Transverse colon (tissue), 4 donors: ENCODE measurements around the gene SP2. TPM values are rescaled to one million over a fixed set of nuclear protein-coding genes. Genes with fewer than 3 reads are reported as not detected.

Experiments used
- DNase-seq: peaks from one replicate; pipeline ENCODE4 v3.0.0-alpha.2; 2019
- H3K27ac ChIP-seq, 4 donors: fragments of 200-600 bp; sonication (generic); 2 replicates each; pipeline ENCODE4 v1.5.1; 2016 to 2018; ENCODE audit warnings: inconsistent platforms in 4 of 4
- H3K27me3 ChIP-seq: fragments of 200-600 bp; sonication (generic); 2 replicates; pipeline ENCODE4 v1.5.1; 2017; ENCODE audit warnings: inconsistent platforms
- H3K36me3 ChIP-seq, 4 donors: fragments of 200-600 bp; sonication (generic); 2 replicates each; pipeline ENCODE4 v1.5.1; 2017 to 2019; ENCODE audit warnings: inconsistent platforms in 4 of 4
- H3K4me1 ChIP-seq, 4 donors: fragments of 200-600 bp; sonication (generic); 2 replicates each; pipeline ENCODE4 v1.5.1; 2017 to 2020; ENCODE audit warnings: inconsistent platforms in 4 of 4
- H3K4me3 ChIP-seq, 4 donors: fragments of 200-600 bp; sonication (generic); 1 replicate in 1 of 4; 2 replicates in 3 of 4; pipeline versions ENCODE4 v1.5.1 to v1.6.1; 2017 to 2019; ENCODE audit warnings: inconsistent platforms in 4 of 4
- H3K9me3 ChIP-seq, 2 donors: fragments of 200-600 bp; sonication (generic); 2 replicates each; pipeline ENCODE4 v1.5.1; 2017 to 2019; ENCODE audit warnings: inconsistent platforms in 2 of 2
- EP300 ChIP-seq: sonication (generic); formaldehyde crosslinking; IDR thresholded peaks from one replicate; pipeline ENCODE4 v1.6.1; 2017; ENCODE audit warnings: antibody characterized with exemption, low read depth
- POLR2A ChIP-seq: fragments of 450-650 bp; IDR thresholded peaks from one replicate; pipeline ENCODE4 v1.6.1; 2016; ENCODE audit warnings: antibody characterized with exemption, mild to moderate bottlenecking, moderate library complexity
- POLR2AphosphoS5 ChIP-seq, 3 donors: sonication (generic); formaldehyde crosslinking; IDR thresholded peaks; one replicate each; pipeline ENCODE4 v1.6.1; 2016; ENCODE audit warnings: antibody characterized with exemption in 3 of 3
- WGBS, 2 donors: methylation state at CpG; one replicate each; pipeline ENCODE4 v1.1.5; 2018; ENCODE audit warnings: low coverage in 1 of 2; 5-methylcytosine and 5-hydroxymethylcytosine counted together
- in situ Hi-C, 4 donors: fragments of 200-750 bp; cut with MboI; loops; one replicate each; pipeline versions ENCODE4 v1.15.0 to v1.15.1; 2017; ENCODE audit warnings: low sequenced_read_pairs in 3 of 4, low pct_ligation_motif_present in 1 of 4, low pct_unique_long_range_greater_than_20kb in 1 of 4
- intact Hi-C: fragments of 100-400 bp; cut with DNase I; formaldehyde crosslinking; loops from one replicate; pipeline ENCODE4 v1.15.1; 2023; ENCODE audit warnings: low total_unique reads
- total RNA-seq, 4 donors: library from RNA; depleted of rRNA; stranded (reverse); fragments of >200 nt; gene quantifications; one replicate each; pipeline ENCODE4 v1.1.0, GENCODE V29; 2016
- TF ChIP-seq, protein P1 (sequence below), 5 experiments: fragments of 200-600 bp in 3 of 5; fragments of 450-650 bp in 2 of 5; sonication (generic) in 3 of 5; IDR thresholded peaks; 1 replicate in 2 of 5; 2 replicates in 3 of 5; pipeline ENCODE4 v1.5.1; 2016 to 2017; ENCODE audit warnings: antibody characterized with exemption in 5 of 5, inconsistent platforms in 3 of 5, mild to moderate bottlenecking in 2 of 5, moderate library complexity in 1 of 5

Gene SP2
- total RNA-seq, 4 donors from 2014 or later = 8.3 to 22.1 (median 17.4) TPM

DNA sequence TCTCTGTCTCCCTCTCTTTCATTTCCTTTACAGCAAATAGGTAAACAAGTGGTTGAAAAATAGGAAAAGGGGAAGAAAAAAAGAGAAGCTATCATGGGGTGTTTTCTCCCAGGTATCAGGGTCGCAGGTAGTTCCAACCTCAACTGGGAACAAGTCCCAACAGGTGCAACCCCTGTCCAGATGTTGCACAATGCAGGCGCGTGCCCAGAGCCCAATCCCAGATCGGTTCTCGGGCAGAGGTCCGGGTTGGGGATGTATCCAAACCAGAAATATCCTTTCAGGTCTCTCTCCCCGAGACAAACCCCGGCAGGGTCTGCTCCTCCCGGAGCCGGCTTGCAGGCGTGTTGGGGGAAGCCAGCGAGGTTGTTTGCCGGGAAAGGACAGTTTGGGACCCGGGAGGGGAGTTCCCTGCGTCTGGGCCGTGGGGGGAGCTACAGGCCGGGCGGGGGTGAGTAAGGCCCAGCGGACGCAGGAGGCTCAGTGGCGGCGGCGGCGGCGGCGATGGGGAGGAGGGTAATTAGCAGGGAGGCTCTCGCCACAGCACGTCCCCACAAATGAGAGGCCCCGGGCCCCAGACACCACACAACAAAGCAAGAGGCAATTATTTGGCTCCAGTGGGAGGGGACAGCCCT is 23.9 kb upstream of the SP2 start:
- H3K4me1 ChIP-seq = no peaks in the 10 kb centered on the region
- intact Hi-C loops = no loop called here
- H3K27ac ChIP-seq = no peak overlapping the region
- no peak for DNase-seq
- no peaks in the 10 kb centered on the region for H3K9me3 ChIP-seq
- TF ChIP-seq EP300 (no peak), POLR2A (no peak), POLR2AphosphoS5 (IDR thresholded peaks at IDR 0.05) (no peak)
- TF ChIP-seq, protein P1, sequence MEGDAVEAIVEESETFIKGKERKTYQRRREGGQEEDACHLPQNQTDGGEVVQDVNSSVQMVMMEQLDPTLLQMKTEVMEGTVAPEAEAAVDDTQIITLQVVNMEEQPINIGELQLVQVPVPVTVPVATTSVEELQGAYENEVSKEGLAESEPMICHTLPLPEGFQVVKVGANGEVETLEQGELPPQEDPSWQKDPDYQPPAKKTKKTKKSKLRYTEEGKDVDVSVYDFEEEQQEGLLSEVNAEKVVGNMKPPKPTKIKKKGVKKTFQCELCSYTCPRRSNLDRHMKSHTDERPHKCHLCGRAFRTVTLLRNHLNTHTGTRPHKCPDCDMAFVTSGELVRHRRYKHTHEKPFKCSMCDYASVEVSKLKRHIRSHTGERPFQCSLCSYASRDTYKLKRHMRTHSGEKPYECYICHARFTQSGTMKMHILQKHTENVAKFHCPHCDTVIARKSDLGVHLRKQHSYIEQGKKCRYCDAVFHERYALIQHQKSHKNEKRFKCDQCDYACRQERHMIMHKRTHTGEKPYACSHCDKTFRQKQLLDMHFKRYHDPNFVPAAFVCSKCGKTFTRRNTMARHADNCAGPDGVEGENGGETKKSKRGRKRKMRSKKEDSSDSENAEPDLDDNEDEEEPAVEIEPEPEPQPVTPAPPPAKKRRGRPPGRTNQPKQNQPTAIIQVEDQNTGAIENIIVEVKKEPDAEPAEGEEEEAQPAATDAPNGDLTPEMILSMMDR (IDR thresholded peaks at IDR 0.05) = no peak
- in situ Hi-C loops = no loop called here
- 62% methylated on average over 22 of the region's 29 CpGs; no CpG with 5 or more reads in 1 of the 2 donors for WGBS, 2 donors
- H3K27me3 ChIP-seq = peaks cover 66% of the 10 kb centered on the region
- no peak overlapping the region for H3K4me3 ChIP-seq
- no peaks in the 10 kb centered on the region for H3K36me3 ChIP-seq

DNA sequence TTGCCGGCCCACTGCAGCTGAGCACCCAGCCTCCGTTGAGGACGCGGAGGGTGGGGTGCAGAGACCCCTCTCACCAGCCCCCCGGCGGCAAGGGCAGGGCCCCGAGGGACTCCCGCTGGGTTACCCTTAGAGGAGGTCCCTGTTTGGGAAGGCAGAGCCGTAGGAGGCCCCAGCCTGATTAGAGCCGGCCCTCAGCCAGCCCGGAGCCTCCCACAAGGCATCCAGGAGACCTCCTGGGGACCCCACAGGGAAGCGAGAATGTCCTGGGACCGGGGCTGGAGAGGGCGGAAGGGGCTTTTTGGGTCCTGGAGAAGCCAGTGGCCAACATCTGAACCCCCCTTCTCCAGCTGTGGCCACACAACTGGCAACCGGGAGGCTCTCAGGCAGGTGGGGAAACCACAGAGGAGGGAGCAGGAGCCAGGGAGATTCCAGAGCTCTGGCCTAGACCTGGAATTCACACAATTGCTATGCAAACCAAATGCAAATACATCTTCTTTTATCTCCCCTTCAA is 23.3 kb upstream of the SP2 start:
- Histone ChIP-seq H3K4me3 (no peak overlapping the region), H3K27me3 (peaks cover 71% of the 10 kb centered on the region), H3K4me1 (no peaks in the 10 kb centered on the region), H3K9me3 (no peaks in the 10 kb centered on the region), H3K27ac (no peak overlapping the region), H3K36me3 (no peaks in the 10 kb centered on the region)
- WGBS, 2 donors = 65 to 80% methylated on average over 2 to 9 of the region's 15 CpGs
- in situ Hi-C loops (no loop called here), intact Hi-C loops (no loop called here)
- no peak for TF ChIP-seq POLR2A
- no peak for TF ChIP-seq EP300
- TF ChIP-seq, protein P1 (IDR thresholded peaks at IDR 0.05) = no peak
- no peak for TF ChIP-seq POLR2AphosphoS5 (IDR thresholded peaks at IDR 0.05)
- DNase-seq = no peak

DNA sequence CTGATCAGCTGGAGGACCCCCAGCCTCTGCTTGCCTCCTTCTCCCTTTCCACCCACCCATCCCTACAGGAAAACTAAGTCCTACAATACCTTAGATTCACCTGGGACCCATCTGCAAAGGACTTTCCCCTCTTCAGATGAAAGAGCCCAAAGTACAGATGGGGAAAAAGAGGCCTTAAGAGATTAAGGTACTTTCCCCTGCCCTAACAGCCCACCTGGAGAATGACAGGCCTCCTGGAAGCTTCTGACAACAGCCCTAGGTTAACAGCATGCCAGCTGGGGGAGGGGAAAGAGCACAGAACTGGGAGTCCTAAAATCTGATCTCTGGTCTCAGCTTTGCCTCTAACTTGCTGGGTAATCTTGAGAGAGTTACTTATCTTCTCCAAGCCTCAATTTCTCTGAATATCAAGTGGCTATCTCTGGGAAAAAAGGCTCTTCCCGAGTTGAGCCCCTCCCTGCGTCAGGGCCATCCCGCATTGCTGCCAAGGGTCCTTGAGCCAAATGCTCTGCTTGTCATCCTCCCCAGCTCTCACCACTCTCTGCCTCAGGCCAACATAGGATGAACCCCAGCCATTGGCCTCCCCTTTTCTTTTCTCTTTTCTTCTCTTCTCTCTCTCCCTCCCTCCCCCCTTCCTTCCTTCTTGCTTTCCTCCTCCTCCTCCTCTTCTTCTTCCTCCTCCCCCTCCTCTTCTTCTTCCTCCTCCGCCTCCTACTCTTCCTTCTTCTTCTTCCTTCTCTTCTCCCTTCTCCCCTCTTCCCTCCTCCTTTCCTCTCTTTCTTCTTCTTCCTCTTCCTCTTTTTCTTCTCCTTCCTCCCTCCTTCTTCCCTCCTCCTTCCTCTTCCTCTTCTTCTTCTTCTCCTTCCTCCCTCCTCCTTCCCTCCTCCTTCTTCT is 22.6 kb upstream of the SP2 start:
- Histone ChIP-seq H3K36me3 (no peaks in the 10 kb centered on the region), H3K9me3 (no peaks in the 10 kb centered on the region), H3K27me3 (peaks cover 72% of the 10 kb centered on the region), H3K4me1 (no peaks in the 10 kb centered on the region), H3K4me3 (no peak overlapping the region), H3K27ac (no peak overlapping the region)
- in situ Hi-C loops = no loop called here
- 79 to 100% methylated on average over 1 to 4 of the region's 4 CpGs for WGBS, 2 donors
- intact Hi-C loops = no loop called here
- no peak for TF ChIP-seq POLR2AphosphoS5 (IDR thresholded peaks at IDR 0.05)
- no peak for TF ChIP-seq EP300
- TF ChIP-seq, protein P1 (IDR thresholded peaks at IDR 0.05) = no peak
- TF ChIP-seq POLR2A = no peak
- no peak for DNase-seq
